ENCODE data around the gene HDAC4.

DNA sequence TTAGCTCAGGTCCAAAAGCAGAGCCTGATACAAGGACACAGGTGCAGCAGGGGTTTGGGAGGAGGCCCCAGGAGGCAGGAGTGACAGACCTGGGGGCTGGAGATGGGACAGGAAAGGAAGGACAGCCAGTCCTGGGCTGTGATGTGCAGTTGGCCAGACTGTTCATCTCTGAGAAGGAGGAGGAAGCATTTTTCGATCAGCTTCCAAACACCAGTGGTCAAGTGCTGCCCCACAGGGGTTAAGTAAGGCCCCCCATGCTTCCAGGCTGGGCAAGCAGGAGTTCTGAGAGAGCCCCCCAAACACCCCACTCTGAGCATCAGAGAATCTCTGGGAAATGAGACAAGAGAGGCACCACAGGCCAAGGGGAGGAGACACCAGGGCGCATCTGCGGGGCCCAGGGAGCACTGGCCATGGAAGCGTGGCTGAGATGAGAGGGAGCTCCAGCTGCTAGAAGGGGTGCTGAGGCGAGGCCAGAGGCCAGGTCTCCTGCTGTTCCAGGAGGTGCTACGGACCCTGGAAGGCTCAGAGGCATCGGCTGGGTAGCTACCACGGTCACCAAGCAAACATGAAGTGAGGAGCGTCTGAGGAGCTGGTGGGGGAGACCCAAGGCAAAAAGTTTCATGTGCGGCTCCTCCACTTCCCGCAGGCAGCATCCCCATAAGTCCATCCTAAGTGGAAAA, 5.6 kb upstream of the HDAC4 start:
- TF ChIP-seq, protein P1, sequence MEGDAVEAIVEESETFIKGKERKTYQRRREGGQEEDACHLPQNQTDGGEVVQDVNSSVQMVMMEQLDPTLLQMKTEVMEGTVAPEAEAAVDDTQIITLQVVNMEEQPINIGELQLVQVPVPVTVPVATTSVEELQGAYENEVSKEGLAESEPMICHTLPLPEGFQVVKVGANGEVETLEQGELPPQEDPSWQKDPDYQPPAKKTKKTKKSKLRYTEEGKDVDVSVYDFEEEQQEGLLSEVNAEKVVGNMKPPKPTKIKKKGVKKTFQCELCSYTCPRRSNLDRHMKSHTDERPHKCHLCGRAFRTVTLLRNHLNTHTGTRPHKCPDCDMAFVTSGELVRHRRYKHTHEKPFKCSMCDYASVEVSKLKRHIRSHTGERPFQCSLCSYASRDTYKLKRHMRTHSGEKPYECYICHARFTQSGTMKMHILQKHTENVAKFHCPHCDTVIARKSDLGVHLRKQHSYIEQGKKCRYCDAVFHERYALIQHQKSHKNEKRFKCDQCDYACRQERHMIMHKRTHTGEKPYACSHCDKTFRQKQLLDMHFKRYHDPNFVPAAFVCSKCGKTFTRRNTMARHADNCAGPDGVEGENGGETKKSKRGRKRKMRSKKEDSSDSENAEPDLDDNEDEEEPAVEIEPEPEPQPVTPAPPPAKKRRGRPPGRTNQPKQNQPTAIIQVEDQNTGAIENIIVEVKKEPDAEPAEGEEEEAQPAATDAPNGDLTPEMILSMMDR (IDR thresholded peaks at IDR 0.05) = no peak
- TF ChIP-seq, protein P2, sequence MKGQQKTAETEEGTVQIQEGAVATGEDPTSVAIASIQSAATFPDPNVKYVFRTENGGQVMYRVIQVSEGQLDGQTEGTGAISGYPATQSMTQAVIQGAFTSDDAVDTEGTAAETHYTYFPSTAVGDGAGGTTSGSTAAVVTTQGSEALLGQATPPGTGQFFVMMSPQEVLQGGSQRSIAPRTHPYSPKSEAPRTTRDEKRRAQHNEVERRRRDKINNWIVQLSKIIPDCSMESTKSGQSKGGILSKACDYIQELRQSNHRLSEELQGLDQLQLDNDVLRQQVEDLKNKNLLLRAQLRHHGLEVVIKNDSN (CRISPR knock-in tag; IDR thresholded peaks at IDR 0.05) = no peak
- TF ChIP-seq, protein P3, sequence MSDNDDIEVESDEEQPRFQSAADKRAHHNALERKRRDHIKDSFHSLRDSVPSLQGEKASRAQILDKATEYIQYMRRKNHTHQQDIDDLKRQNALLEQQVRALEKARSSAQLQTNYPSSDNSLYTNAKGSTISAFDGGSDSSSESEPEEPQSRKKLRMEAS (CRISPR knock-in tag; IDR thresholded peaks at IDR 0.05) = no peak
- TF ChIP-seq, protein P4, sequence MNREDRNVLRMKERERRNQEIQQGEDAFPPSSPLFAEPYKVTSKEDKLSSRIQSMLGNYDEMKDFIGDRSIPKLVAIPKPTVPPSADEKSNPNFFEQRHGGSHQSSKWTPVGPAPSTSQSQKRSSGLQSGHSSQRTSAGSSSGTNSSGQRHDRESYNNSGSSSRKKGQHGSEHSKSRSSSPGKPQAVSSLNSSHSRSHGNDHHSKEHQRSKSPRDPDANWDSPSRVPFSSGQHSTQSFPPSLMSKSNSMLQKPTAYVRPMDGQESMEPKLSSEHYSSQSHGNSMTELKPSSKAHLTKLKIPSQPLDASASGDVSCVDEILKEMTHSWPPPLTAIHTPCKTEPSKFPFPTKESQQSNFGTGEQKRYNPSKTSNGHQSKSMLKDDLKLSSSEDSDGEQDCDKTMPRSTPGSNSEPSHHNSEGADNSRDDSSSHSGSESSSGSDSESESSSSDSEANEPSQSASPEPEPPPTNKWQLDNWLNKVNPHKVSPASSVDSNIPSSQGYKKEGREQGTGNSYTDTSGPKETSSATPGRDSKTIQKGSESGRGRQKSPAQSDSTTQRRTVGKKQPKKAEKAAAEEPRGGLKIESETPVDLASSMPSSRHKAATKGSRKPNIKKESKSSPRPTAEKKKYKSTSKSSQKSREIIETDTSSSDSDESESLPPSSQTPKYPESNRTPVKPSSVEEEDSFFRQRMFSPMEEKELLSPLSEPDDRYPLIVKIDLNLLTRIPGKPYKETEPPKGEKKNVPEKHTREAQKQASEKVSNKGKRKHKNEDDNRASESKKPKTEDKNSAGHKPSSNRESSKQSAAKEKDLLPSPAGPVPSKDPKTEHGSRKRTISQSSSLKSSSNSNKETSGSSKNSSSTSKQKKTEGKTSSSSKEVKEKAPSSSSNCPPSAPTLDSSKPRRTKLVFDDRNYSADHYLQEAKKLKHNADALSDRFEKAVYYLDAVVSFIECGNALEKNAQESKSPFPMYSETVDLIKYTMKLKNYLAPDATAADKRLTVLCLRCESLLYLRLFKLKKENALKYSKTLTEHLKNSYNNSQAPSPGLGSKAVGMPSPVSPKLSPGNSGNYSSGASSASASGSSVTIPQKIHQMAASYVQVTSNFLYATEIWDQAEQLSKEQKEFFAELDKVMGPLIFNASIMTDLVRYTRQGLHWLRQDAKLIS (CRISPR knock-in tag; IDR thresholded peaks at IDR 0.05; ENCODE audit: borderline replicate concordance) = no peak
- TF ChIP-seq, protein P5, sequence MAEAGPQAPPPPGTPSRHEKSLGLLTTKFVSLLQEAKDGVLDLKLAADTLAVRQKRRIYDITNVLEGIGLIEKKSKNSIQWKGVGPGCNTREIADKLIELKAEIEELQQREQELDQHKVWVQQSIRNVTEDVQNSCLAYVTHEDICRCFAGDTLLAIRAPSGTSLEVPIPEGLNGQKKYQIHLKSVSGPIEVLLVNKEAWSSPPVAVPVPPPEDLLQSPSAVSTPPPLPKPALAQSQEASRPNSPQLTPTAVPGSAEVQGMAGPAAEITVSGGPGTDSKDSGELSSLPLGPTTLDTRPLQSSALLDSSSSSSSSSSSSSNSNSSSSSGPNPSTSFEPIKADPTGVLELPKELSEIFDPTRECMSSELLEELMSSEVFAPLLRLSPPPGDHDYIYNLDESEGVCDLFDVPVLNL (CRISPR knock-in tag; IDR thresholded peaks at IDR 0.05; ENCODE audit: borderline replicate concordance, low read depth) = no peak
- no peak for TF ChIP-seq FOXP1 (CRISPR knock-in tag; IDR thresholded peaks at IDR 0.05; ENCODE audit: borderline replicate concordance)
- no peak for TF ChIP-seq ZBTB21 (CRISPR knock-in tag; IDR thresholded peaks at IDR 0.05; ENCODE audit: borderline replicate concordance)
- no peak for TF ChIP-seq SP1 (CRISPR knock-in tag; conservative IDR thresholded peaks at IDR 0.05)
- TF ChIP-seq, protein P6, sequence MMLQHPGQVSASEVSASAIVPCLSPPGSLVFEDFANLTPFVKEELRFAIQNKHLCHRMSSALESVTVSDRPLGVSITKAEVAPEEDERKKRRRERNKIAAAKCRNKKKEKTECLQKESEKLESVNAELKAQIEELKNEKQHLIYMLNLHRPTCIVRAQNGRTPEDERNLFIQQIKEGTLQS (CRISPR knock-in tag; conservative IDR thresholded peaks at IDR 0.05) = no peak

Measured in WTC11 (cell line).